GM19099 (cell line): Measurements from ENCODE around the gene MBLAC1.

ENCODE experiments used
- POLR2A ChIP-seq: IDR thresholded peaks from 3 replicates; pipeline ENCODE4 v1.6.1; 2011; ENCODE audit warnings: low read depth; ENCODE audit not compliant: insufficient read length; ENCODE audit errors: extremely low read depth

Gene MBLAC1

GRCh38 chr7:100177045-100178001 is 50.6 kb downstream of the MBLAC1 start, which contains the start of the genes GPC2 and STAG3:
Gene GPC2 (minus strand): TSS chr7:100177381. CDS start chr7:100177199, 182 bp downstream.
Gene STAG3 (plus strand): TSS chr7:100177918. CDS start chr7:100180557, 2,639 bp downstream.
- peak; percentile 38 for TF ChIP-seq POLR2A
